ENCODE results near the gene ASB7.

- TF ChIP-seq CTCF (IDR thresholded peaks at IDR 0.05; ENCODE audit: low read length) (no peak), EZH2 (optimal IDR thresholded peaks at IDR 0.05; ENCODE audit: low read depth, low read length) (no peak)
These were observed 85.3 kb downstream of the ASB7 start for GRCh38 chr15:100687582-100688141.
